ENCODE measurements around the gene RFX7.
"Not testable (repeated sequence)": the region's sequence is repeated elsewhere in the genome, so short reads cannot be mapped to it uniquely, and the experiment has no call there.

Gene RFX7

DNA sequence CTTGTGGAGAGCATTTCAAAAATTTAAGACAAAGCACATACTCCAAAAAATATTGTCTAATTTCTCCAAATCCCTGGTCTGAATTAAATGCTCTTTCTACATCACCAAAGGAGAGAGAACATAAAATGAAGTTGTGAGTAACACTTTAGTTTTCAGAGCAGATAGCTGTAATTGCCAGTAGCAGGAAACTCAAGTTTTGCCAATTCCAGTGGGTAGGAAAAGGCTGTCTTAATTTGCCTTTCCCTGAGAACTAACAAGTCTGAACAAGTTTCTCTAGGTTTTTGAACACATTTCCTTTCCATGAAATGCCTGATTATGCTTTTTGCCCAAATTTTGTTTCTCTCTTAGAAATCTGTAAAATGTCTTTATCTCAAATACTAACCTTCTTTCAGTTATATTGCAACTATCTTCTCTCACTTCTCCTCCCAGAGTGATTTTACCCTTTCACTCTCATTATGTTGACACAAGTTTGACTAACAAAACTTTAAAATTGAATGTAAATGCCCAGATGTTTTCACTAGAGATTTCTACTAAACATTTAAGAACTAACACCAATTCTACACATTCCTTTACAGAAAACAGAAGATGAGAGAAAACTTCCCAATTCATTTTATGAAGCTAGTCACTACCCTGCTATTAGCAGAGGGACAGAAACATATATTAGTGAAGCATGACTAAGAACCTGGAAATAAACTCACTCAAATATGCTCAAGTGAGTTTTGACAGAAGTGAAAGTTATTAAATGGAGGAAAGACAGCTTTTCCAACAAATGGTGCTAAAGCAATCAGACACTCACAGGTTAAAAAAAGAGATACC is 38.4 kb downstream of the RFX7 start:
- no peak for DNase-seq (ENCODE audit: low read depth, low spot score)

DNA sequence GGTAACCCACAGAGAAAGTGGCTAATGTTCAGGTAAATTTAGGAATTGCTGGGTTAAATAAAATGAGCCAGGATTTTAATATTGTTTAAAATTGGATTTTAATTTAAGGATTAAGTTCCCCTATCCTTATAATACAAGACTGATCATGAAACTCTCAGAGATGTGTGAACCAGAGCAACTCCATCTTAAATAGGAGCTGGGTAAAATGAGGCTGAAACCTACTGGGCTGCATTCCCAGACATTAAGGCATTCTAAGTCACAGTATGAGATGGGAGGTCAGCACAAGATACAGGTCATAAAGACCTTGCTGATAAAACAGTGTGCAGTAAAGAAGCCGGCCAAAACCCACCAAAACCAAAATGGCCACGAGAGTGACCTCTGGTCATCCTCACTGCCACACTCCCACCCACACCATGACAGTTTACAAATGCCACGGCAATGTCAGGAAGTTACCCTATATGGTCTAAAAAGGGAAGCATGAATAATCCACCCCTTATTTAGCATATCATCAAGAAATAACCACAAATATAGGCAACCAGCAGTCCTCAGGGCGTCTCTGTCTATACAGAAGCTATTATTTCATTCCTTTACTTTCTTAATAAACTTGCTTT is 40.3 kb downstream of the RFX7 start:
- not testable (repeated sequence) for DNase-seq (ENCODE audit: low read depth, low spot score)

DNA sequence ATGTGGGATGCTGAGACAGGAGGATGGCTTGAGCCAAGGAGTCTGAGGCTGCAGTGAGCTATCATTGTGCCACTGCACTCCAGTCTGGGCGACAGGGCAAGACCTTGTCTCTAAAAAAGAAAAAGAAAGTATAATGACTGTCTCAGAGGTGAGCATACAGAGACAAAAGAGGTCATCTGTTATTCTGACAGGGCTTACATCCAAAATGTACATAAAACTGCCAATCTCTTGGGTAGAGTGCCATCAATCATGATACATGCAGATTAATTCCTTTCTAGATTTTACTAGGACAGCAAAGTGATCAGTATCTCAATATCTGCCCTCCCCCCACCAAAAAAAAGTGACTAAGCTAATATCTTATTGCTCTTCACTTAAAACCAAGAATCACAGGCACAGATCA is 41.0 kb downstream of the RFX7 start:
- no peak for DNase-seq (ENCODE audit: low read depth, low spot score)

DNA sequence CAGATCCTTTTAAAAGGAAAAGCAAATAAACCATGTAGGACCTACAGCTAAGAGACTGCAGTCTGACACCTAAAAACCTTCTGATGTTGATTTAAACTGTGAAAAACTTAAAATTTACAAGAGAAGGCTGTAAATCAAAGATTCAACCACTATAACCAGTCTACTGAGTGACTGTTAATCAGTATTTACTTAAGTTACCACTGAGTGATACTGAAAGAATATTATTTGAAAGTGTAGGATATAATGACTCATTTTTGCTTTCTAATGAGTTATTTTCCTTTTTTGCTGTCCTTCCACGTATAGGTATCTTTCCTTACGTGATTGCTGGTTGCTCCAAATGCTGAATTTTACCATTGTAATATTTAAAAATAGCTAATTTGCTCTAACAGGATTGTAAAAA is 44.6 kb downstream of the RFX7 start:
- DNase-seq (ENCODE audit: low read depth, low spot score) = no peak

DNA sequence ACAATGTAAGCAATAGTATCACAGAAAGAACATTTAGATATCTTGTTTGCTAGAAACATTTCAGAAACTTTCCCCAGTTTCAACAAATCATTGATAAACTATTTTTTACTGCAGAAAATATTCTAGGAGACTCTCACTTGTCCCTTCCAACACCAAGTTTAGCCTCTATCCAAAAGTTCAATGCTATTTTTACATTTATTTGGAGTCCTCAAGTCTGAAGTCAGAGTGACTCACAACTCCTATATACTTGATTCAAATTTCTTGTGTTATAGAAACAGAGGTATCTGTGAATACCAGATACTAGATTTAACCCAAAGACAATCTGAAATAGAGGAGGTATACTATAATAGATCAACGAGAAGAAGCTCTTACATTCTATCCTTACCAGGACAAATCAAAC is 49.6 kb downstream of the RFX7 start:
- DNase-seq (ENCODE audit: low read depth, low spot score) = no peak

DNA sequence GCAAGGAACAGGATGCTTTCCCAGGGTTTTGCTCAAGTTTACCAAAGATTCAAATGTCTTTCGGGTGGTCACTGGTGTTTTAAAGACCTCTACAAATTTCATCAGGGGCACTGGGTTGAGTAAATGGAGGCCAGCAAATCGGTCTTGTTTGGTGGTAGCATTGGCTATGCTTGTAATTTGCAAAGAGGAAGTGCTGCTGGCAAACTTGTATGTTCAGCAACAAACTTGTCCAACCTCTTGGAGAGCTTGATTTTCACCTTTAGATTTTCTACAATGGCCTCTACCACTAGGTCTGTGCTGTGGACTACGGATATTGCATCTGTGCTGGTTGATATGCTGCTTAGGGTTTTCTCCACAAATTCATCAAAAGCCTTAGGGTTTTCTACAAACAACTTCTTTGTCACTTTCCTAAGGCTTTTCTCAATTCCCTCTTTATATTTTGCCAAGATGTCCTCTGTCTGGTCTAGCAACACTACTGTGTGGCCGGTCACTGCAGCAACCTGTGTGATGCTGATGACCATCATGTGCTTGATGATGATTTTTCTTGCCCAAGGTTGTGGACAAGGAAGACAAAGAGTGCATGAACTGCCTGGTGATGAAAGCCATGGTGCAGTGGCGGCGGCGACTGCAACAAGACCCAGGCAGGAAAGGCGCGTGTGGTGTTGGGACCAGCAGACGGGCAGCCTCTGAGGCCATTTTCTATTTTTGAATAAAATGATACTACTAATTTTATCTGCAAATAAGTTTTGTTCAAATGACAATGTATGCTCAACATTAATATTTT is 50.8 kb downstream of the RFX7 start:
- DNase-seq (ENCODE audit: low read depth, low spot score) = no peak

DNA sequence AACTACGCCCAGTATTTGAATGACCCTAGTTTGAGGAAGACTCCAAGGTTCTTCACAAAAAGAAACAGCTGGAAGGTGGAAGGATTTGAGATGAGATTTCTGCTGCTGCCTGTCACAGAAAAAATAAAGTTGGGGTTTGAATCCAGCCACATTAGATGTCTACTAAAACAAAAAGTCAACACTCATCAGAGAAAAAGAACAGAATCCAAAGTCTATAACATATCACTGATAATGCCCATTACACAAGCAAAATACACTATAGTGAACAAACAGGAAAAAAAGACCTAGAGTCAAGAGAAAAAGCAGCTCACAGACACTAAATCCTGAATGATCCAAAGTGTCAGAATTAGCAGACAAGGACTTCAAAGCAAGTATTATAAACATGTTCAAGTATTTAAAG is 56.0 kb downstream of the RFX7 start:
- no peak for DNase-seq (ENCODE audit: low read depth, low spot score)

DNA sequence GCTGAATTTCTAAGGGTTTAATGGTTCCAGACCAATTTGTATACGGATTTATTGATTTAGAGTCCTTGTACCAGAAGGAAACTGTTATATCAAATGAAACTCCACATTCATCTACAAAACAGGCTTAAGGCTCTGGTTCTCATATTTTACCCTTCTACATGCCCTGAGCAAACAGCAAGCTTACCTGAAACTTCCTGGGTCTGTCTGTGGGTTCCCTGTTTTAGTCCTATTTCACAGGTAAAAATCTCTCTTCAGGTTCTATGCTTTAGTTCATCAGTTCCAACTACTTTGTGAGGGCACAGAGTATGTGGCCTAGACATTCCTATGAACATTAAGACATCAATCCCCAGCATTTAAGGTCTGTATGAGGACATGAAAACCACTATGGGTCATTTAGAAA is 57.7 kb downstream of the RFX7 start:
- no peak for DNase-seq (ENCODE audit: low read depth, low spot score)

DNA sequence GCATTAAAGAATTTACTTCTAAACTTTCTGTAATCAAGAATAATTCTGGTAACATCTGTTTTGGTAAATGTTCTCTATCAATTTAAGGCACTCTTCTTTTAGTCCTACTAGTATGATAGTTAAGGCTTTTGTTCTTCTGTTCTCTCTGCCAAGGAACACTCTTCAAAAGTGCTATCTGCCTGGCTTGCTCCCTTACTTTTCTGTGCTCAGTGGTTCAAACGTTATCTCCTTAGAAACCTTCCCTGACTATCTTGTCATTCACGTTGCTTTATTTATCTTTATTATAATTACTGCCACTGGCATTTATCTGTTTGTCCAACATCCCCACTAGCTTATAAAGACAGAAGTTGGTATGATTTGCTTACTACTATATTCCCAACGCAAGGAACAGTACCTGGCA is 59.2 kb downstream of the RFX7 start:
- no peak for DNase-seq (ENCODE audit: low read depth, low spot score)

DNA sequence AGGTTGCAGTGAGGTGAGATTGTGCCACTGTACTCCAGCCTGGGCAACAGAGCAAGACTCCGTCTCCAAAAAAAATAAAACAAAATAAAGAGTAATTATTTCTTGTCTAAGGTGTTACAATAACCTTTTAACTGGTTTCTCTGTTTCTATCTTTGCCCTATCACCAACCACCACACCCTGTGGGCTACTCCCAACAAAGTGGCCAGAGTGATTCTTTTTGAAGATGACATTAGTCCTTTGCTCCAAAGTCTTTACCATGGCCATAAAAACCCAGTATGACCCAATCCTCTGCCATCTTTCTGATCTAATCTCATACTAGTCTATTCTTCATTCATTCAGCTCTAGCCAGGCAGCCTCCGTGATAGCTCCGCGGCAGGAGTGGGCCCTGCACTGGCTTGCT is 62.8 kb downstream of the RFX7 start:
- DNase-seq (ENCODE audit: low read depth, low spot score) = no peak

DNA sequence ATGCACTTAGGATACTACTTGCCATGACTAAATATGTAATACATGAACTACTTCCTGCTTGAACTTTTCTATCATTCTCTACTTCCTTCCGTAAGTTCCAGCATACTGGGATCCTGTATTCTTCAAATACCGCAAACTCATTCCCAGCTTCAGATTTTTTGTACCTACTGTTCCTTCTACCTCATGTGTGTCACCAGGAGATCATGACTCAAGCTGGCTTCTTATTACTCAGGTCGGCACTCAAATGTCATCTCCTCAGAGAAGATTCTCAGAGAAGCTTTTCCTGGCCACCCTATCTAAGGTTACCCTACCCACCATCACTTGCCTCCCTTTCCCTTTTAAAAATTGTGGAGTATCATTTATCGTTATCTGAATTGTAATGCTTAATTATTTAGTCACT is 66.7 kb downstream of the RFX7 start:
- DNase-seq (ENCODE audit: low read depth, low spot score) = no peak

DNA sequence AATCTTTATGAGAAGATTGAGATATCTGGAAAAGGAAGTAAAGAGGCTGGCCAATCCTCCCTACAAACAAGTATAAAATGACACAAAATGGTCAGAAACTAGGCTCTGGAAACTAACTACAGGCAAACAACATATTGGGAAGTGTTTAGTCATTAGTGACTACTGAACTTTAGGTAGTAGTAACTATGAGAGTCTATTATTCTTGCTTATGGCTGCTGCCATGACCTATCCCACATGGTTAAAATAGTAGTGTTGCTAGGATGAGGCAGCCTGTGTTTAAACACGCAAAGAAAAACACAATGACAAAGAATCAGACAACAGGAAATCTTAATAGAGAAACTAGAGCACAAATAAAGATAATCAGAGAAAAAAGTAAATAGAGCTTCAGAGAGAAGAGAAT is 67.9 kb downstream of the RFX7 start:
- no peak for DNase-seq (ENCODE audit: low read depth, low spot score)

DNA sequence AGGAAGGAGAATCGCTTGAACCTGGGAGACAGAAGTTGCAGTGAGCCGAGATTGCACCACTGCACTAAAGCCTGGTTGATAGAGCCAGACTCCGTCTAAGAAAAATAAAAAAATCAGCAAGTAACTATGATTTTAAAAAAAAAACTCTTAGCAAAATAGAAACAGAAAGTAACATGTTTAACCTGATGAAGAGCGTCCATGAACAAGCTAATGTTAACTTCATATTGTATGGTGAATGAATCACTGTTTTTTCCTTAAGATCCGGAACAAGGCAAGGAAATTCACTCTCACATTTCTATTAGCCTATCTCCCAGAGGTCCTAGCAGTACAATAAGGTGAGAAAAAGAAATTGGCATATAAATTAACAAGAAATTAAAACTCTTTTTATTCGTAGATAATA is 69.0 kb downstream of the RFX7 start:
- DNase-seq (ENCODE audit: low read depth, low spot score) = no peak

DNA sequence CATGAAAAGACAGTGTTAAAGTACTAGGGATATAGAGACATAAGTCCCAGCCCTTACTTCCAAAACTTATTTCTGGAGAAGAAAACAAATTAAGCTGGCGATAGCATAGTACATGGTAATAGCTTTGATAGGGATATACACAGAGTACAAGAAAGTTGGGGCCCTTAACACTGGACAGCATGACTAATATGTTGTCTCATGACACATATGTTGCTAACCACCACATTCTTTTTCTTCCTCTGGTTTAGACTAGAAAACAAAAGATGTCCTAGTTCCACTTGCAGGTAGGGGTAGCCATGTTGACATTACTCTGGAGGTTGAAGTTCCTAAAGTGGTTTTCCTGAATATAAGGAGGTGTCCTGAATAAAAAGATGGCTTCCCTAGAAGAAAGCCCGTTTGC is 75.3 kb downstream of the RFX7 start:
- DNase-seq (ENCODE audit: low read depth, low spot score) = no peak

DNA sequence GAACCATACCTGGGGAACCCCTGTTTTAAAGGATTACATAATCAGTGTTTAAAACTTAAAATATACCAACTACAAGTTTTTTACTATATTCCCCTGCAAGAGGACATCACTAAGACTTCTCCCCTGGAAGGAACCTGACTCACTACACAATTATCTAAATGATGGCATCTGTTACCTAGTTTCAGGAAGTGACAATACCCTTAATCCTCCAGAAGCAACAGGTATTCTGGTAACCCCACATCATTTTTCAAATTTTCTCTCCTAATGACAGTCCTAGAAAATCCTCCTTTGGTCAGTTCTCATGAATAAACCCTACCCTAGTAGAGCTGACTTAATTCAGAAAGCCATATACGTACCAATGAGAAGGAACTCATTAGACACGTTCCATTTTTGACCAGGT is 78.4 kb downstream of the RFX7 start:
- no peak for DNase-seq (ENCODE audit: low read depth, low spot score)

DNA sequence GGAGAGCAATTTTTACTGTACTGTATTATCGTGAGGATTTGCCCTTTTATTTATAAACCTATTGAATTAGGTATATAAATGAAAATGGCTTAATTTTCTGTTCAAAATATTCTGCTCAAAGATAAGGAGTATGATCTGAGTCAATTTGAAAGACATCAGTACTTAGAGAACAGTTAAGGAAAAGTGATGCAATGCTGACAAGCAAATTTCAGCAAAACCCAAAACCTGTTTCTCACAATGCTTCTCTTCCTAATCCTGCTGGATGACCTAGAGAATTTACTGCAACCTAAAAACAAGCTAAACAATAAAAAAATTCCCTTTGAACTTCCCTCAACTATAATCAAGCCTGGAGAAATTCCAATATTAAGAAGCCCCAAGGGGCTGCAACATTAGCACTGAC is 82.7 kb downstream of the RFX7 start:
- DNase-seq (ENCODE audit: low read depth, low spot score) = no peak

DNA sequence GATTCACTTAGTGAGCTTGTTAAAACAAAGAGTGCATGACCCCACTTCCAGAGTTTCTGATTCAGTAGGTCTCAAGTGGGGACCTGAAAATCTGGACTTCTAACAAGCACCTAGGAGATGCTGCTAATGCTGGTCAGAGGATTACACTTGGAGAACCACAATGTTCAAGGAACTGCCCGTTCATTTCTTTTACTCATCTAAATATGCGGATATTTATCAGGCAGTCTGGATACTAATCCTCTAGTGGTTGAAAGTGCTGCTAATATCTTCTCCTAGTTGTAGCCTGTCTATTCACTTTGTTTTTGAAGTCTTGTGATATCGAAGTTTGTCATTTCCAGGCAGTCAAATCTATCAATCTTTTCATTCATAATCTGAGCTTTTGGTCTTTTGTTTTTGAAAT is 86.8 kb downstream of the RFX7 start:
- DNase-seq (ENCODE audit: low read depth, low spot score) = no peak

DNA sequence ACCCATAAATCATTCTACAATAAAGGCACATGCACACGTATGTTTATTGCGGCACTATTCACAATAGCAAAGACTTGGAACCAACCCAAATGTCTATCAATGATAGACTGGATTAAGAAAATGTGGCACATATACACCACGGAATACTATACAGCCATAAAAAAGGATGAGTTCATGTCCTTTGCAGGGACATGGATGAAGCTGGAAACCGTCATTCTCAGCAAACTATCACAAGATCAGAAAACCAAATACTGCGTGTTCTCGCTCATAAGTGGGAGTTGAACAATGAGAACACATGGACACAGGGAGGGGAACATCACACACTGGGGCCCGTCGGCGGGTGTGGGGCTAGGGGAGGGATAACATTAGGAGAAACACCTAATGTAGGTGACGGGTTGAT is 88.4 kb downstream of the RFX7 start:
- DNase-seq (ENCODE audit: low read depth, low spot score) = not testable (repeated sequence)

DNA sequence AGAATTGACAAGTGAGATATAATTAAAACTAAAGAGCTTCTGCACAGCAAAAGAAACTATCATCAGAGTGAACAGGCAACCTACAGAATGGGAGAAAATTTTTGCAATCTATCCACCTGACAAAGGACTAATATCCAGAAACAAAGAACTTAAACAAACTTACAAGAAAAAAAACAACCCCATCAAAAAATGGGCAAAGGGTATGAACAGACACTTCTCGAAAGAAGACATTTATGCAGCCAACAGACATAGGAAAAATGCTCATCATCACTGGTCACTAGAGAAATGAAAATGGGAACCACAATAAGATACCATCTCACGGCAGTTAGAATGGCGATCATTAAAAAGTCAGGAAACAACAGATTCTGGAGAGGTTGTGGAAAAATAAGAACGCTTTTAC is 88.9 kb downstream of the RFX7 start:
- DNase-seq (ENCODE audit: low read depth, low spot score) = not testable (repeated sequence)

DNA sequence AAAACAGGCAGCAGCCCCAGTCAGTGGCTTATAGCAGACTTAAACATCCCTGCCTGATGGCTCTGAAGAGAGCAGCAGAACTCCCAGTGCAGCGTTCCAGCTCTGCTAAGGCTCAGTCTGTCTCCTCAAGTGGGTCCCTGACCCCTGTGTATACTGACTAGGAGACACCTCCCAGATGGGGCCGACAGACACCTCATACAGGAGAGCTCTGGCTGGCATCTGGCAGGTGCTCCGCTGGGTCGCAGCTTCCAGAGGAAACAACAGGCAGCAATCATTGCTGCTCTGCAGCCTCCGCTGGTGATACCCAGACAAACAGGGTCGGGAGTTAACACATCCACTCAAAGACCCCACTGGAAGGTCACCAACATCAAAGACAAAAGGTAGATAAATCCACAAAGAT is 93.5 kb downstream of the RFX7 start:
- no peak for DNase-seq (ENCODE audit: low read depth, low spot score)

DNA sequence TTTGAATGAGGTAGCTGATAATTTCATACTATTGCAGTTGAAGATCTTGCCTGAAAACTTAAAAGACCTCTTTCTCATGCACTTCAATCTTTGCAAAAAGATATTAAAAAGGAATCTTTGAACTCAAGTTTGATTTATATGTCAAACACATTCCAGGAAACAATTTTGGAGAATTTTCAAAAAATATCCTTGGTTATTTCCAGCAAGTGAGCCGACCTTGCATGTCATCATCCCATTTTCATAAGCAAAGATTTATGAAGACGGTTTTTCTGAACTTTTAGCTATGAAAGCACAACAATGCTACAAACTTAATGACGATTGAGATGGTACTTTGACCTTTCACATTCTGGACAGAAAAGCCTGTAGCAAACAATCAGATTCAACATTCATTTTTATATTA is 95.6 kb downstream of the RFX7 start:
- no peak for DNase-seq (ENCODE audit: low read depth, low spot score)

DNA sequence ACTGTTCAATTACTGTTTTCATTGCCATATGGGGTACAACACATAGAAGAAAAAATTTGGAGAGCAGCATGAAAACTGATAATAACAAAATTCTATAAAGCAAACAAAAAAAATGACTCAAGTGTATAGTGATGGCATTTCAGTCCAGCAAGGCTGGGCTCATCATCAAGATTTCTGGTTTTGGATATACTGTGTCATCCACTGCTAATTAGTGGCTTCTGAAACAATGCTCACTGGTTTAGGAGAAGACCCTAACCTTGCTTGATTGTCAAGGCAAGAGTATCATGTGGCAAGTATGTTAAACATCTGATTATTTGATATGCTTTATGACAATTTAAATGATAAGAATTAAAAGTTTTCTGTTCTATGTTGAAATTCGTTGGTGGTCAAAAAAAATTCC is 96.9 kb downstream of the RFX7 start:
- DNase-seq (ENCODE audit: low read depth, low spot score) = no peak

DNA sequence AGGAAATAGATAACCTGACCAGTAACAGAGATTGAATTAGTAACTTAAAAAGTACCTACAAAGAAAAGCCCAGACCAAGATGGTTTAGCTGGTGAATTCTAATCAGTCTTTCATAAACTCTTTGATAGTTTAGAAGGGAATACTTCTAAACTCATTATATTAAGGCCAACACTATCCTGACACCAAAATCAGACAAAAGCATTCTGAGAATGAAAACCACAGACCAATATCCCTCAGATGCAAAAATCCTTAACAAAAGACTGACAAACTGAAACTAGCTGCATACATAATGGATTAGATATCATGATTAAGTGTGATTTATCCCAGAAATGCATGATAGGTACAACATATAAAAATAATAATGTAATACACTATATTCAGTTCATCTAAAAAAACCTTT is 115.6 kb downstream of the RFX7 start:
- no peak for DNase-seq (ENCODE audit: low read depth, low spot score)

Measured in ELF-1 (cell line).